Thymus (tissue), 11 donors: ENCODE data around the gene SHOC2. TPM values are rescaled to one million over a fixed set of nuclear protein-coding genes. Genes with fewer than 3 reads are reported as not detected.

Source experiments
- DNase-seq, 9 donors: peaks; one replicate each; pipeline ENCODE4 v3.0.0-alpha.2; 2013; ENCODE audit warnings: low spot score in 9 of 9, low read depth in 6 of 9, missing footprints in 1 of 9
- H3K27ac ChIP-seq, 2 donors: one replicate each; pipeline ENCODE4 v1.5.1; 2013; ENCODE audit warnings: control low read depth in 1 of 2, low read depth in 1 of 2, low read length in 1 of 2, mild to moderate bottlenecking in 1 of 2, moderate library complexity in 1 of 2
- H3K27me3 ChIP-seq, 2 donors: one replicate each; pipeline ENCODE4 v1.5.1; 2013; ENCODE audit warnings: low read length in 1 of 2; ENCODE audit not compliant: control insufficient read depth in 2 of 2, insufficient read depth in 1 of 2
- H3K36me3 ChIP-seq, 2 donors: one replicate each; pipeline ENCODE4 v1.5.1; 2013; ENCODE audit warnings: low read length in 1 of 2, mild to moderate bottlenecking in 1 of 2, moderate library complexity in 1 of 2; ENCODE audit not compliant: control insufficient read depth in 2 of 2, insufficient read depth in 2 of 2
- H3K4me1 ChIP-seq, 2 donors: one replicate each; pipeline ENCODE4 v1.5.1; 2013; ENCODE audit warnings: low read length in 2 of 2; ENCODE audit not compliant: control insufficient read depth in 2 of 2, insufficient read depth in 2 of 2
- H3K4me3 ChIP-seq, 2 donors: one replicate each; pipeline ENCODE4 v1.5.1; 2013; ENCODE audit warnings: low read length in 2 of 2, control low read depth in 1 of 2, mild to moderate bottlenecking in 1 of 2
- H3K9me3 ChIP-seq, 2 donors: one replicate each; pipeline ENCODE4 v1.5.1; 2013; ENCODE audit warnings: low read length in 1 of 2, mild to moderate bottlenecking in 1 of 2; ENCODE audit not compliant: control insufficient read depth in 2 of 2, insufficient read depth in 1 of 2
- WGBS: extraction: QIAGEN DNeasy Blood & Tissue Kit; methylation state at CpG from one replicate; pipeline ENCODE4 v1.1.7; 2013; 5-methylcytosine and 5-hydroxymethylcytosine counted together
- polyA plus RNA-seq: library from polyadenylated mRNA; stranded (reverse); fragments of 200-250 nt; gene quantifications from one replicate; pipeline ENCODE4 v1.2.3, GENCODE V29; 2013
- total RNA-seq: library from RNA; stranded (reverse); fragments of 120-200 nt; gene quantifications from one replicate; pipeline ENCODE4 v1.2.4, GENCODE V29; 2013
- donor health status: healthy.

Gene SHOC2
- total and polyA plus RNA-seq, 2 donors, result 31.0 to 33.9 TPM

- Histone ChIP-seq H3K9me3 (no peaks in the 10 kb centered on the region), H3K4me1 (no peaks in the 10 kb centered on the region), H3K4me3 (no peak overlapping the region), H3K27me3 (no peaks in the 10 kb centered on the region), H3K36me3 (no peaks in the 10 kb centered on the region), H3K27ac (no peak overlapping the region)
- no peak for DNase-seq
- 95% methylated on average over 4 of the region's 4 CpGs for WGBS
Measured at GRCh38 chr10:110959379-110960332, 40.3 kb downstream of the SHOC2 start.

GRCh38 chr10:110960333-110960712 lies 40.9 kb downstream of the SHOC2 start:
- no peaks in the 10 kb centered on the region for H3K9me3 ChIP-seq
- WGBS, result 43% methylated on average over 1 of the region's 1 CpG
- H3K4me3 ChIP-seq, result no peak overlapping the region
- no peaks in the 10 kb centered on the region for H3K36me3 ChIP-seq
- H3K4me1 ChIP-seq, result no peaks in the 10 kb centered on the region
- no peaks in the 10 kb centered on the region for H3K27me3 ChIP-seq
- no peak for DNase-seq
- H3K27ac ChIP-seq, result no peak overlapping the region

GRCh38 chr10:110962443-110962842 lies 43.0 kb downstream of the SHOC2 start:
- Histone ChIP-seq H3K27me3 (no peaks in the 10 kb centered on the region), H3K4me3 (no peak overlapping the region), H3K9me3 (no peaks in the 10 kb centered on the region), H3K4me1 (no peaks in the 10 kb centered on the region), H3K36me3 (no peaks in the 10 kb centered on the region), H3K27ac (no peak overlapping the region)
- DNase-seq, result no peak
- WGBS, result 97% methylated on average over 2 of the region's 2 CpGs

DNA sequence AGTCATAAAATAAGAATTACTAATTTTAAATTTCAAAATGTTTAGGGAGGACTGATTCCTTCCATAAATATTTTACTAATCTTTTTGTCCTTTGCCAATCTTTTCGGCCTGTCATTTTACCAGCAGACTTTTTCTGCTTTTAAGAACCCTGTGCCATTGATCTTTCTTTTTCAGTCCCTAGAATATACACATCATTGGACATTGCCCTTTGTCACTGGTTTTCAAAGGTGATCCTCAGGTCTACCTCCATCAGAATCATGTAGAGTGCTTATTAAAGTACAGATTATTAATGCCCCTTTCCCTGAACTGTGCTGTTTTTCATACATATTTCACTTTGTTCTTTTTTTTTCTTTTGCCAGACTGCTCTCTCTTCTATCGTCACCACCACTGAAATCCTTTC lies 43.8 kb downstream of the SHOC2 start:
- H3K27ac ChIP-seq, result no peak overlapping the region
- no peaks in the 10 kb centered on the region for H3K9me3 ChIP-seq
- no peaks in the 10 kb centered on the region for H3K27me3 ChIP-seq
- no peaks in the 10 kb centered on the region for H3K4me1 ChIP-seq
- no peak overlapping the region for H3K4me3 ChIP-seq
- 97% methylated on average over 2 of the region's 2 CpGs for WGBS
- no peaks in the 10 kb centered on the region for H3K36me3 ChIP-seq
- no peak for DNase-seq

- H3K27ac ChIP-seq, result no peak overlapping the region
- H3K27me3 ChIP-seq, result no peaks in the 10 kb centered on the region
- DNase-seq, result no peak
- H3K9me3 ChIP-seq, result no peaks in the 10 kb centered on the region
- no peaks in the 10 kb centered on the region for H3K4me1 ChIP-seq
- 98% methylated on average over 5 of the region's 5 CpGs for WGBS
- H3K36me3 ChIP-seq, result no peaks in the 10 kb centered on the region
- H3K4me3 ChIP-seq, result no peak overlapping the region
Measured at GRCh38 chr10:110964681-110965080, 45.3 kb downstream of the SHOC2 start.

- Histone ChIP-seq H3K9me3 (no peaks in the 10 kb centered on the region), H3K36me3 (no peaks in the 10 kb centered on the region), H3K4me1 (no peaks in the 10 kb centered on the region), H3K4me3 (no peak overlapping the region), H3K27ac (no peak overlapping the region), H3K27me3 (no peaks in the 10 kb centered on the region)
- DNase-seq, result no peak
Measured at GRCh38 chr10:110965216-110965615, 45.8 kb downstream of the SHOC2 start.

- DNase-seq, result no peak
- WGBS, result 100% methylated on average over 1 of the region's 1 CpG
- no peaks in the 10 kb centered on the region for H3K4me1 ChIP-seq
- H3K36me3 ChIP-seq, result no peaks in the 10 kb centered on the region
- no peaks in the 10 kb centered on the region for H3K27me3 ChIP-seq
- H3K9me3 ChIP-seq, result no peaks in the 10 kb centered on the region
- H3K27ac ChIP-seq, result no peak overlapping the region
- H3K4me3 ChIP-seq, result no peak overlapping the region
Measured at GRCh38 chr10:110966146-110966545, 46.7 kb downstream of the SHOC2 start.

GRCh38 chr10:110967009-110967630 lies 47.7 kb downstream of the SHOC2 start:
- H3K4me3 ChIP-seq, result no peak overlapping the region
- no peaks in the 10 kb centered on the region for H3K36me3 ChIP-seq
- no peaks in the 10 kb centered on the region for H3K9me3 ChIP-seq
- 97% methylated on average over 3 of the region's 3 CpGs for WGBS
- H3K27ac ChIP-seq, result no peak overlapping the region
- no peaks in the 10 kb centered on the region for H3K27me3 ChIP-seq
- DNase-seq, result no peak
- no peaks in the 10 kb centered on the region for H3K4me1 ChIP-seq

DNA sequence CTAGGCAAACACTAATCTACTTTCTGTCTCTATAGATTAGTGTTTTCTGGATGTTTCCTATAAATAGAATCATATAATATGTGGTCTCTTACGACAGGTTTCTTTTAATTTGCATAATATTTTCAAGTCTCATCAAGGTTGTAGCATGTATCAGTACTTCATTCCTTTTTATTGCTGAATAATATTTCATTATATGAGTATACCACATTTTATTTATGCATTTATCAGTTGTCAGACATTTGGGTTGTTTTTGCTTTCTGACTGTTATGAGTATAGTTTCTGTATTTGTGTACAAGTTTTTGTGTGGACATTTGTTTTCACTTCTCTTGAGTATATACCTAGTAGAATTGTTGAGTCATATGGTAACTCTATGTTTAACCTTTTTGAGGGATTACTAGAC lies 48.2 kb downstream of the SHOC2 start:
- no peaks in the 10 kb centered on the region for H3K27me3 ChIP-seq
- DNase-seq, result no peak
- no peaks in the 10 kb centered on the region for H3K9me3 ChIP-seq
- no peaks in the 10 kb centered on the region for H3K36me3 ChIP-seq
- H3K4me1 ChIP-seq, result no peaks in the 10 kb centered on the region
- H3K4me3 ChIP-seq, result no peak overlapping the region
- no peak overlapping the region for H3K27ac ChIP-seq
- 3% methylated on average over 1 of the region's 1 CpG for WGBS
